ENCODE results near the gene FBXW11.
"Not testable (repeated sequence)": the region's sequence is repeated elsewhere in the genome, so short reads cannot be mapped to it uniquely, and the experiment has no call there.

The FBXW11 gene

GRCh38 chr5:171915700-171916099 is 90.7 kb downstream of the FBXW11 start:
- in situ Hi-C loops (cut with MboI; ENCODE audit: low sequenced_read_pairs): not testable (repeated sequence)

- in situ Hi-C loops (cut with MboI; ENCODE audit: low sequenced_read_pairs): no loop called here
These were observed 91.6 kb downstream of the FBXW11 start for GRCh38 chr5:171914726-171915338.

GRCh38 chr5:171913987-171914273 is 92.5 kb downstream of the FBXW11 start:
- in situ Hi-C loops (cut with MboI; ENCODE audit: low sequenced_read_pairs): no loop called here

- in situ Hi-C loops (cut with MboI; ENCODE audit: low sequenced_read_pairs): no loop called here
These were observed 95.3 kb downstream of the FBXW11 start for GRCh38 chr5:171911152-171911551.

- in situ Hi-C loops (cut with MboI; ENCODE audit: low sequenced_read_pairs): no loop called here
These were observed 97.8 kb downstream of the FBXW11 start for GRCh38 chr5:171908638-171909037.

DNA sequence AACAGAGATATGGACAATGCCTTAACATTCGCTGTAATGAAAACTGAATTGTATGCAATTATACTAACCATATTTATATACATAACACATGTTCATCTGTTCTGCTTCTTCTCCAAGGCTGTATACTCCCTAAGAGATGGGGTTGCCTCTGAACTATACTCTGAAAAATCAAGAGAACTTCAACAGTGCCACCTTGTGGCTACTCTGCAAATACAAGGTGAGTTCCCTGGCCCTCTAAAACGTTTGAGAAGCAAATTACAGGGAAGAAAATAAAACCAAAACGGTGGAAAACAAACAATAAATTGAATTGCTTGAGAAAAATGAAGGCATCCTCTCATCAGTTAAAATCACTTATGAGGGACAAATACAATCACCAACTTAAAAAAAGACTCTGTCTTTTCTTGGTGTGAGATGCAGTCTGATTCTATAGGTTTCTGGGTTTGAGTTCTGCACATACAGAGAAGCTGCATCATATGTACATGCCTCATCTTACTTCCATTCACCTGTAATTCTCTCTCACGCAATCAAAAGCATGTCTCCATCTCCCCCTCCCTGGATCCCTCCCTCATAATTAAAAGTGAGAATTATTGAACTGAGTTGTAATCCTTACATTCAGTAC is 98.6 kb downstream of the FBXW11 start:
- in situ Hi-C loops (cut with MboI; ENCODE audit: low sequenced_read_pairs): no loop called here

GRCh38 chr5:171906703-171907590 is 99.5 kb downstream of the FBXW11 start:
- in situ Hi-C loops (cut with MboI; ENCODE audit: low sequenced_read_pairs): no loop called here

DNA sequence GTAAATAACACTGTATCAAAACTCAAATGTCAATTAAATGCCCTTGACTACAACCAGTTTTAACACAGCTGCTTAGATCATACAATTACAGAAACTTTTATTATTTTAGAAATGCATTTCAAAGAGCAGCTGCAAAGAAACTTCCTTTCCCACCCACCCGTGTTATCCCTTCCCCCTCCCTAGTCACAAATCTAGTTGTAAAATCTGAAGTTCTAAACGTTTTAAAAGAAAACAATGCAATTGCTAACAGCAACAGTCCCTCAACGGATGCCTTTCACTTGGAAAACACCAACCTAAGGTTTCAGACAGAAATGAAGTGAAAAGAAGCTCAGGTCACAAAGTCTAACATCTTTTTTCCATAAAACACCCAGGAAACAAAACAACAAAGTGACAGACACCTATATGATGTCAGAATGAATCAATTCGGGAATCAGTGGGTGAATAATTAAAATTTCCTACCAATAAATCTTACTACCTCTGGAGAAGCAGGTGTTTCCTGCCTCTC is 100.3 kb downstream of the FBXW11 start:
- in situ Hi-C loops (cut with MboI; ENCODE audit: low sequenced_read_pairs): no loop called here

GRCh38 chr5:171904886-171905285 is 101.6 kb downstream of the FBXW11 start:
- in situ Hi-C loops (cut with MboI; ENCODE audit: low sequenced_read_pairs): no loop called here

DNA sequence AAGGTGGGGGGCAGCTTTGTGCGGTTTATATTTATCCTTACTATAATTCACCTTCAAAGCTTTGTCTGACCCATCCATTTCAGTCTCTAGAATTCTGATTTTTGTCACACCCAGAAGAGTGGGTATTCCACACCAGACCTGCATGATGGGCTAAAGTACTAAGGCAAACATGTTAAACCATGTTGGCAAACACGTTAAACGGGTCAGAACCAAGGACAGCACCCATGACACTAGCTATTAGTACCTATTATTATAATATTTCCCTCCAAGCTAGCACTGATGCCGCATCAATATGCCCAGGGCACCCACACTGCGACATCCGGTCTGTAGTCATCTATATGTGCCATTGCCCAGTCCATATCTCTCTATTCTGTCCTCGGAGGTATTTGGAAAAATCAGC is 104.7 kb downstream of the FBXW11 start:
- in situ Hi-C loops (cut with MboI; ENCODE audit: low sequenced_read_pairs): no loop called here

DNA sequence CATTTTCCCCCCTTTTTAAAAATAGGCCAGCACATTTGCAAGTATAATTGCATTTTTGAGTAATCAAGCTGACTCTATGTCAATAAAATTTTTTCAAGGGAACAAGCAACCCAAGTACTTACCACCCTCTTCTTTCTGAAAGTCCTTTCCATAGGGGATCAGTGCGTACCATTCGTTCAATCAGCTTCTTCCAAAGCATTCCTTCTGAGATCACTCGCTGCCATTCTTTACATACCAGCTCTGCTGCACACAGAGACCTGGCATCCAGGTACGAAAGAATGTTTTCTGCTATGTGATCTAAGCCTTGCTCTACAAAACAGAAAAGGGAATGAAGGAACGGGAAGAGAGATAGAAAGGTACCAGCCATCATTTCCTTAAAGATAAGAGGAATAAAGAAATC is 106.6 kb downstream of the FBXW11 start:
- in situ Hi-C loops (cut with MboI; ENCODE audit: low sequenced_read_pairs): no loop called here

- in situ Hi-C loops (cut with MboI; ENCODE audit: low sequenced_read_pairs): no loop called here
These were observed 107.6 kb downstream of the FBXW11 start for GRCh38 chr5:171898879-171899278.

DNA sequence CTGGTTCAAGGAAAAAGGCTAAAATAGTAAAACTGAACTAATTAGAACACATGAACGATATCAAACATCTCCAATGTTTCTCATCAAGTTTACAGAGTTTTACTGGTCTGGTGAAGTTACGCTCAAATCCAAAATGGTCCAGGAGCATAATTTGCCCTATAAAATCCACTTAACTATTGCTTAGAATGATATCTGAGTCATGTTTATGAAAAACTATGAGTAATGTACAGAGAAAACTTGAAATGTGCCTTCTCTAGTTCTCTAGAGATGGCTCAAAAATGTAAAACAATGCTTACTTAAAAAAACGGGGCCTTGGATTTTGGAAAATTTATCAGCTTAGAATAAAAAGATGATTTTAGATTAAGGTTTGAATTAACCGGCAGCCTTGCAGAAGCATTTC is 108.1 kb downstream of the FBXW11 start:
- in situ Hi-C loops (cut with MboI; ENCODE audit: low sequenced_read_pairs): no loop called here

DNA sequence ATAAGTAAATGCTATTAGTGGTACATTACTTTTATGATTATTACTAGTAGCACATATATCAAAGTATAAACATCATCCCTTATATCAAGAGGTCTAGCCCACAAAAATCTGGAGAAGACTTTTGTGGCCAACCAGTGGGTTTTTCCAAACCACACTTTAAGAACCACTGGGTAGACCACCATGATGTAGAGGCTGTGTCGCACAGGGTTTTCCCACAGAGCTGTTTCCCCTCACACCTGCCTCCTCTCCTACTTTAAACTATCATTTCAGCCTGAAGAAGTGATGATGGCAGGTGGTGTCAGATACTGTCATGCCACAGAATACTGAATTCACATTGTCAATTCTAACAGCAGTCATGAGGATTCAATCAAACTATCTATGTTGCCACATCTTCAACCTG is 109.2 kb downstream of the FBXW11 start:
- in situ Hi-C loops (cut with MboI; ENCODE audit: low sequenced_read_pairs): no loop called here

GRCh38 chr5:171895081-171895480 is 111.4 kb downstream of the FBXW11 start:
- in situ Hi-C loops (cut with MboI; ENCODE audit: low sequenced_read_pairs): no loop called here

GRCh38 chr5:171893290-171893886 is 113.0 kb downstream of the FBXW11 start:
- in situ Hi-C loops (cut with MboI; ENCODE audit: low sequenced_read_pairs): no loop called here

- in situ Hi-C loops (cut with MboI; ENCODE audit: low sequenced_read_pairs): no loop called here
These were observed 114.8 kb downstream of the FBXW11 start for GRCh38 chr5:171891595-171891994.

- in situ Hi-C loops (cut with MboI; ENCODE audit: low sequenced_read_pairs): no loop called here
These were observed 115.3 kb downstream of the FBXW11 start for GRCh38 chr5:171891150-171891549.

DNA sequence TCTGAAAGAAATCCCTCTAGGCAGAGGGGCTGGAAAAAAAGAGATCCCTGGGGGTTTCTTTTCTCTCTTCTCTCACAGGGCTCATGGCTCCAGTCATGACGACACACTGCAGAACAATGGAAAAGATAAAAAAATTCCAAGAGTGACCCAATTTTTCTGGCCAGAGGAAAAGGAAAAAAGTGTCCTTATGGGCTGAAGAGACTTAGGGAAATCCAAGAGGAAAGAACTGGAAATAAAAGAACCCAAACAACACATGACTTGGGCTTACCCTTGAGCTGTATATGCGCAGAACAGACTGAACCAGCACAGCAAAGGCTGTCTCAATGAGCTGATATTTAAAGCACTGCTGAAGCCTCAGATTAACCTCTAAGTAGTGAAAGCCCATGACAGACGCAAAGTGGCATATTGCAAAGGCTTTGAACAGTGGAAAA is 118.4 kb downstream of the FBXW11 start:
- in situ Hi-C loops (cut with MboI; ENCODE audit: low sequenced_read_pairs): no loop called here

DNA sequence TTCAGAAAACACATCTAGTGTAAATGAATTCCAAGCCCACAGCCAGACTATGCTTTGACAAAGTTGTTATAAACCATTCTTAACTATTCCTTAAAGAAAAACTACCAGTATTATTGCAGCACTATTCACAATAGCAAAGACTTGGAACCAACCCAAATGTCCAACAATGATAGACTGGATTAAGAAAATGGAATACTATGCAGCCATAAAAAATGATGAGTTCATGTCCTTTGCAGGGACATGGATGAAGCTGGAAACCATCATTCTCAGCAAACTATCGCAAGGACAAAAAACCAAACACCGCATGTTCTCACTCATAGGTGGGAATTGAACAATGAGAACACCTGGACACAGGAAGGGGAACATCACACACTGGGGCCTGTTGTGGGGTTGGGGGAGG is 120.4 kb downstream of the FBXW11 start:
- in situ Hi-C loops (cut with MboI; ENCODE audit: low sequenced_read_pairs): not testable (repeated sequence)

DNA sequence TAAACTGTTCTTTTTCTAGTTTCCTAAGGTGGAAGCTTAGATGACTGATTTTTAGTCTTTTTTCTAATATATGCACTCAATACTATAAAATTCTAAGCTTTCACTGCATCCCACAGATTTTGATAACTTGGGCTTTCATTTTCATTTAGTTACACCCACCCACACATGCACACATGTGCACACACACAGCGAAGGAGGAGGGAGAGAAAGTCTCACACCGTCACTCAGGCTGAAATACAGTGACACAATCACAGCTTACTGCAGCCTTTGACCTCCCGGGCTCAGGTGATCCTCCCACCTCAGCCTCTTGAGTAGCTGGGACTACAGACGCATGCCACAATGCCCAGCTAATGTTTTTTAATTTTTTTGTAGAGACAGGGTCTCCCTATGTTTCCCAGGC is 124.3 kb downstream of the FBXW11 start:
- in situ Hi-C loops (cut with MboI; ENCODE audit: low sequenced_read_pairs): no loop called here

DNA sequence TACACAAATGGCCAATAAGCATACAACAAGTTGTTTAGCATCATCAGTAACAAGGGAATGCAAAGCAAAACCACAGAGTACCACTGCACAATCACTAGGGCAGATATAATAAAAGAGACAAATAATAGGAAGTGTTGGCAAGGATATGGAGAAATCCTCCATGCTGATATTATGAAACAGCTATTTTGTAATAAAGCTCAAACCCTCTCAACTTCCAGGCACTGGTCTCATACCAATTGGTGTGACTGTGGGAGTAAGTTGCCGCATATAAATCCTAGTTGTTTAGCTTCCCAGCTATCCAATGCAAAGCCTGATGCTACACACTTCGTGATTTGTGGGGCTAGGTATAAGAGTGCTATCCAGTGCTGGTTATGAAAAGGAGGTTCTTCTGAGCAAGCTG is 132.2 kb downstream of the FBXW11 start:
- in situ Hi-C loops (cut with MboI; ENCODE audit: low sequenced_read_pairs): no loop called here

Data from hTERT RPE-1 (cell line).